Activated CD8-positive, alpha-beta T cell treated with anti-CD3 and anti-CD28 coated beads, Interleukin-2, amount 10 ng/mL, durations not matched to agents 7 days and 5 days (primary cell): ENCODE results near the gene PLEKHA4. TPM values are rescaled to one million over a fixed set of nuclear protein-coding genes. Genes with fewer than 3 reads are reported as not detected.
"Not testable (repeated sequence)": the region's sequence is repeated elsewhere in the genome, so short reads cannot be mapped to it uniquely, and the experiment has no call there.

Source experiments
- ATAC-seq: fragments of 150-1000 bp; cut with Tn5 transposase; one replicate; pipeline ENCODE4 v1.10.0; 2021; ENCODE audit warnings: moderate library complexity
- CTCF ChIA-PET: fragments of 350-600 bp; sonication (Branson Sonifier 250); formaldehyde crosslinking; loops from one replicate; lab custom pipeline; 2021; ENCODE audit warnings: antibody characterized with exemption; lab: Charles Lee
- POLR2A ChIA-PET: fragments of 350-600 bp; sonication (Branson Sonifier 250); formaldehyde crosslinking; loops from one replicate; lab custom pipeline; 2021; ENCODE audit warnings: antibody characterized with exemption; lab: Charles Lee
- DNase-seq: peaks from one replicate; pipeline ENCODE4 v3.0.0-alpha.2; 2020
- H3K27ac Mint-ChIP-seq: one replicate; pipeline ENCODE4 v1.8.0; 2021; ENCODE audit warnings: mild to moderate bottlenecking, mixed read lengths
- H3K27me3 Mint-ChIP-seq: one replicate; pipeline ENCODE4 v1.8.0; 2021; ENCODE audit warnings: low read depth, mixed read lengths
- H3K36me3 Mint-ChIP-seq: one replicate; pipeline ENCODE4 v1.8.0; 2021; ENCODE audit warnings: low read depth, mixed read lengths
- H3K4me1 Mint-ChIP-seq: one replicate; pipeline ENCODE4 v1.8.0; 2021; ENCODE audit warnings: low read depth, mixed read lengths
- H3K4me3 Mint-ChIP-seq: one replicate; pipeline ENCODE4 v1.8.0; 2021; ENCODE audit warnings: mild to moderate bottlenecking, mixed read lengths
- H3K9me3 Mint-ChIP-seq: one replicate; pipeline ENCODE4 v1.8.0; 2022; ENCODE audit warnings: mixed read lengths; ENCODE audit not compliant: insufficient read depth
- total RNA-seq, 2 experiments: library from RNA; stranded (reverse); gene quantifications; one replicate each; pipeline ENCODE4 v1.2.3, GENCODE V29; 2021

PLEKHA4 gene
- total RNA-seq, 2 experiments from 2014 or later: 4.4 to 4.6 TPM

GRCh38 chr19:48883726-48884125 is 15.3 kb upstream of the PLEKHA4 start:
- DNase-seq: no peak
- no peaks in the 10 kb centered on the region for H3K9me3 Mint-ChIP-seq
- H3K4me1 Mint-ChIP-seq: peaks cover 3% of the 10 kb centered on the region
- ChIA-PET CTCF (no interaction called here), POLR2A (no interaction called here)
- H3K27me3 Mint-ChIP-seq: no peaks in the 10 kb centered on the region
- H3K27ac Mint-ChIP-seq: no peak overlapping the region
- H3K4me3 Mint-ChIP-seq: no peak overlapping the region
- ATAC-seq: no peak
- peaks cover 3% of the 10 kb centered on the region for H3K36me3 Mint-ChIP-seq

GRCh38 chr19:48881741-48882657 is 13.6 kb upstream of the PLEKHA4 start:
- Mint-ChIP-seq H3K9me3 (no peaks in the 10 kb centered on the region), H3K4me3 (no peak overlapping the region), H3K36me3 (peaks cover 17% of the 10 kb centered on the region), H3K27me3 (no peaks in the 10 kb centered on the region), H3K27ac (no peak overlapping the region), H3K4me1 (peaks cover 17% of the 10 kb centered on the region)
- ChIA-PET POLR2A (interaction anchor here (1.1 kb wide), 1 partner anchor 10 kb away, joined by 6 read pairs; the partner anchor contains the start of gene PPP1R15A), CTCF (no interaction called here)
- ATAC-seq (peak; percentile 17), DNase-seq (peak; percentile 38)

GRCh38 chr19:48879696-48880095 is 11.3 kb upstream of the PLEKHA4 start:
- Mint-ChIP-seq H3K4me1 (peaks cover 34% of the 10 kb centered on the region), H3K36me3 (peaks cover 34% of the 10 kb centered on the region)
- POLR2A ChIA-PET: interaction anchor here (1.0 to 3.8 kb wide), 3 partner anchors 21 to 86 kb away, joined by 3 to 13 read pairs (median 4); partner anchors contain the start of gene NUCB1
- H3K9me3 Mint-ChIP-seq, H3K4me3 Mint-ChIP-seq, DNase-seq, H3K27ac Mint-ChIP-seq, H3K27me3 Mint-ChIP-seq, ATAC-seq: not testable (repeated sequence)
- CTCF ChIA-PET: interaction anchor here (1.2 to 2.8 kb wide), 3 partner anchors 20 to 114 kb away, joined by 3 to 7 read pairs (median 4); partner anchors contain the start of genes NUCB1 and RUVBL2

- POLR2A ChIA-PET: interaction anchor here (1.0 to 3.8 kb wide), 3 partner anchors 21 to 87 kb away, joined by 3 to 13 read pairs (median 4); partner anchors contain the start of gene NUCB1
- DNase-seq (no peak), ATAC-seq (no peak)
- Mint-ChIP-seq H3K27me3 (no peaks in the 10 kb centered on the region), H3K9me3 (no peaks in the 10 kb centered on the region), H3K4me1 (peaks cover 40% of the 10 kb centered on the region), H3K36me3 (peaks cover 40% of the 10 kb centered on the region), H3K27ac (no peak overlapping the region), H3K4me3 (no peak overlapping the region)
- CTCF ChIA-PET: interaction anchor here (1.2 to 2.8 kb wide), 3 partner anchors 21 to 114 kb away, joined by 3 to 7 read pairs (median 4); partner anchors contain the start of genes NUCB1 and RUVBL2
Measured at GRCh38 chr19:48879025-48879637, 10.7 kb upstream of the PLEKHA4 start.

- no peaks in the 10 kb centered on the region for H3K9me3 Mint-ChIP-seq
- H3K36me3 Mint-ChIP-seq: peaks cover 47% of the 10 kb centered on the region
- POLR2A ChIA-PET: interaction anchor here (1.0 to 3.8 kb wide), 2 partner anchors 22 to 87 kb away, joined by 3 to 13 read pairs; partner anchors contain the start of gene NUCB1
- DNase-seq (peak; percentile 49), ATAC-seq (peak; percentile 5)
- H3K4me1 Mint-ChIP-seq: peaks cover 47% of the 10 kb centered on the region
- no peak overlapping the region for H3K4me3 Mint-ChIP-seq
- peak overlapping the region; percentile 65 for H3K27ac Mint-ChIP-seq
- CTCF ChIA-PET: interaction anchor here (1.2 to 2.8 kb wide), 3 partner anchors 22 to 115 kb away, joined by 3 to 7 read pairs (median 4); partner anchors contain the start of genes NUCB1 and RUVBL2
- no peaks in the 10 kb centered on the region for H3K27me3 Mint-ChIP-seq
Measured at GRCh38 chr19:48878196-48879024, 10.0 kb upstream of the PLEKHA4 start.

- Mint-ChIP-seq H3K36me3 (peaks cover 53% of the 10 kb centered on the region), H3K9me3 (no peaks in the 10 kb centered on the region), H3K4me3 (no peak overlapping the region), H3K4me1 (peaks cover 51% of the 10 kb centered on the region), H3K27ac (peak overlapping the region; percentile 65), H3K27me3 (no peaks in the 10 kb centered on the region)
- ChIA-PET CTCF (interaction anchor here (2.8 kb wide), 1 partner anchor 93 kb away, joined by 7 read pairs; no protein-coding TSS in a partner anchor), POLR2A (interaction anchor here (3.8 kb wide), 1 partner anchor 23 kb away, joined by 13 read pairs; the partner anchor contains the start of gene NUCB1)
- DNase-seq (no peak), ATAC-seq (no peak)
Measured at GRCh38 chr19:48877855-48878195, 9.4 kb upstream of the PLEKHA4 start.

GRCh38 chr19:48876043-48876981 is 7.9 kb upstream of the PLEKHA4 start:
- peak overlapping the region; percentile 98 for H3K27ac Mint-ChIP-seq
- H3K4me3 Mint-ChIP-seq: peak overlapping the region; percentile 99
- H3K9me3 Mint-ChIP-seq, H3K27me3 Mint-ChIP-seq, ATAC-seq: not testable (repeated sequence)
- peaks cover 54% of the 10 kb centered on the region for H3K36me3 Mint-ChIP-seq
- POLR2A ChIA-PET: interaction anchor here (1.1 to 5.7 kb wide), 6 partner anchors 20 to 117 kb away, joined by 3 to 74 read pairs (median 14); partner anchors contain the start of genes FTL, GYS1, NUCB1 and RUVBL2
- CTCF ChIA-PET: interaction anchor here (0.6 to 2.3 kb wide), 3 partner anchors 94 to 616 kb away, joined by 3 to 7 read pairs (median 6); partner anchors contain the start of genes GYS1 and RUVBL2
- DNase-seq: peak; percentile 48
- H3K4me1 Mint-ChIP-seq: peaks cover 54% of the 10 kb centered on the region

GRCh38 chr19:48874303-48875135 is 6.1 kb upstream of the PLEKHA4 start:
- DNase-seq: peak; percentile 45

More at GRCh38 chr19:48874303-48875135, 6.1 kb upstream of the PLEKHA4 start:
- ChIA-PET POLR2A (interaction anchor here (0.8 to 5.7 kb wide), 11 partner anchors 16 to 119 kb away, joined by 3 to 74 read pairs (median 5); partner anchors contain the start of genes DHDH, FTL, GYS1 and NUCB1), CTCF (interaction anchor here (0.6 to 2.5 kb wide), 8 partner anchors 26 to 325 kb away, joined by 3 to 12 read pairs (median 6); partner anchors contain the start of genes GYS1, NUCB1 and RUVBL2)
- Mint-ChIP-seq H3K4me1 (peaks cover 54% of the 10 kb centered on the region), H3K27ac (peak overlapping the region; percentile 98), H3K9me3 (no peaks in the 10 kb centered on the region), H3K27me3 (no peaks in the 10 kb centered on the region), H3K4me3 (peak overlapping the region; percentile 99), H3K36me3 (peaks cover 52% of the 10 kb centered on the region)
- peak; percentile 5 for ATAC-seq
